Upper lobe of left lung (tissue), 4 donors: ENCODE measurements around the gene CNKSR2.

Experiments
- EP300 ChIP-seq, 4 donors: sonication (generic); formaldehyde crosslinking; IDR thresholded peaks; one replicate each; pipeline ENCODE4 v1.5.1; 2017; ENCODE audit warnings: antibody characterized with exemption in 4 of 4, control low read depth in 2 of 4
- POLR2A ChIP-seq, 4 donors: fragments of 450-650 bp; IDR thresholded peaks; one replicate each; pipeline ENCODE4 v1.5.1; 2016 to 2017; ENCODE audit warnings: antibody characterized with exemption in 4 of 4, mild to moderate bottlenecking in 2 of 4
- TF ChIP-seq, protein P1 (sequence below), 6 experiments: fragments of 450-650 bp in 4 of 6; fragments of 200-600 bp in 2 of 6; sonication (generic) in 2 of 6; IDR thresholded peaks; one replicate each; pipeline ENCODE4 v1.5.1; 2016 to 2019; ENCODE audit warnings: antibody characterized with exemption in 6 of 6

DNA sequence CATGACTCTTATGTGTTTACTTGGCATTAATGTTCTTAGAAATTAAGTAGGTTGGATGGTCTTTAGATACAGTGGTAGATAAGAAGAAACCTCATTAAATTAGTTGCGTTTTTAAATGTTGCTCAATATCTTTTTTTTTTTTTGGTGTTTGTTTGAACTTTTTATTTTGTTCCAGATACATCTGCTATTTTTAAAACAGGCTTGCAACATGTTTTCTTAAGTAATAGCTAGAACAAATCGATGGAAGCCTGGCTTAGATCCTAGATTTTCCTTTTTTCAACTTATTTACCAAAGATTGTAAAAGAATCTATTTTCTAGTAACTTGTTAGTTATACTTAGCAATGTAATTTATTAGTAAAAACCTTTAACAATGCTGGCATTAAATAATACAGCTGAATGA lies 9.3 kb downstream of the CNKSR2 start:
- TF ChIP-seq, protein P1, sequence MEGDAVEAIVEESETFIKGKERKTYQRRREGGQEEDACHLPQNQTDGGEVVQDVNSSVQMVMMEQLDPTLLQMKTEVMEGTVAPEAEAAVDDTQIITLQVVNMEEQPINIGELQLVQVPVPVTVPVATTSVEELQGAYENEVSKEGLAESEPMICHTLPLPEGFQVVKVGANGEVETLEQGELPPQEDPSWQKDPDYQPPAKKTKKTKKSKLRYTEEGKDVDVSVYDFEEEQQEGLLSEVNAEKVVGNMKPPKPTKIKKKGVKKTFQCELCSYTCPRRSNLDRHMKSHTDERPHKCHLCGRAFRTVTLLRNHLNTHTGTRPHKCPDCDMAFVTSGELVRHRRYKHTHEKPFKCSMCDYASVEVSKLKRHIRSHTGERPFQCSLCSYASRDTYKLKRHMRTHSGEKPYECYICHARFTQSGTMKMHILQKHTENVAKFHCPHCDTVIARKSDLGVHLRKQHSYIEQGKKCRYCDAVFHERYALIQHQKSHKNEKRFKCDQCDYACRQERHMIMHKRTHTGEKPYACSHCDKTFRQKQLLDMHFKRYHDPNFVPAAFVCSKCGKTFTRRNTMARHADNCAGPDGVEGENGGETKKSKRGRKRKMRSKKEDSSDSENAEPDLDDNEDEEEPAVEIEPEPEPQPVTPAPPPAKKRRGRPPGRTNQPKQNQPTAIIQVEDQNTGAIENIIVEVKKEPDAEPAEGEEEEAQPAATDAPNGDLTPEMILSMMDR (IDR thresholded peaks at IDR 0.05): no peak
- TF ChIP-seq POLR2A (IDR thresholded peaks at IDR 0.05) (no peak), EP300 (IDR thresholded peaks at IDR 0.05) (no peak)
